GM12878 (cell line): ENCODE data around the gene BTBD6. TPM values are rescaled to one million over a fixed set of nuclear protein-coding genes. Genes with fewer than 3 reads are reported as not detected.

ENCODE experiments used
- ATAC-seq: fragments of 200-7000 bp; cut with Tn5 transposase; 3 replicates; pipeline ENCODE4 v1.9.1; 2020; ENCODE audit warnings: mild to moderate bottlenecking, moderate library complexity
- BruUV-seq: library from RNA; stranded (reverse); fragments of 400-500 nt; replicated peaks from 2 replicates; lab custom pipeline; 2021; lab: Mats Ljungman, UMichigan
- CTCF ChIA-PET: fragments of 300-600 bp; sonication (Branson Sonifier 250); formaldehyde crosslinking; extraction: SDS; loops from one replicate; lab custom pipeline; 2021; ENCODE audit warnings: inconsistent platforms; lab: Yijun Ruan, JAX
- POLR2A ChIA-PET: fragments of 350-600 bp; formaldehyde crosslinking; extraction: SDS; loops from one replicate; lab custom pipeline; 2021; ENCODE audit warnings: inconsistent platforms; lab: Charles Lee
- RAD21 ChIA-PET: fragments of 300-600 bp; sonication (Branson Sonifier 250); formaldehyde crosslinking; loops from one replicate; lab custom pipeline; 2023; ENCODE audit warnings: antibody characterized with exemption; ENCODE audit not compliant: unreplicated experiment; lab: Charles Lee
- SMC1A ChIA-PET: fragments of 300-600 bp; sonication (Branson Sonifier 250); formaldehyde crosslinking; loops from one replicate; lab custom pipeline; 2023; ENCODE audit not compliant: unreplicated experiment, uncharacterized antibody; lab: Charles Lee
- DNase-seq: peaks from one replicate; pipeline ENCODE4 v3.0.0-alpha.2; 2011; ENCODE audit warnings: low read depth, low spot score
- FAIRE-seq: peaks from 3 replicates; lab custom pipeline; 2011; peaks lifted over from hg19 to GRCh38; lab: Jason Lieb, UNC
- H2AFZ ChIP-seq: 2 replicates; pipeline ENCODE4 v1.6.0; 2011; ENCODE audit warnings: low read depth, low read length, control low read depth; ENCODE audit not compliant: control insufficient read depth
- H3K27ac ChIP-seq: 2 replicates; pipeline ENCODE4 v1.5.1; 2011; ENCODE audit warnings: control low read depth; ENCODE audit not compliant: control insufficient read depth, insufficient read depth
- H3K27me3 ChIP-seq, 2 experiments: replicated peaks in 1 of 2; 2 replicates each; pipeline versions ENCODE4 v1.6.0 to v1.6.1; 2011; ENCODE audit warnings: low read length in 1 of 2; ENCODE audit not compliant: control insufficient read depth in 2 of 2, insufficient read depth in 2 of 2
- H3K36me3 ChIP-seq, 2 experiments: 2 replicates each; pipeline ENCODE4 v1.5.1; 2011; ENCODE audit warnings: low read length in 1 of 2; ENCODE audit not compliant: control insufficient read depth in 2 of 2, insufficient read depth in 2 of 2
- H3K4me1 ChIP-seq: 2 replicates; pipeline ENCODE4 v1.6.1; 2011; ENCODE audit warnings: mild to moderate bottlenecking, low read length, moderate library complexity, mixed read lengths; ENCODE audit not compliant: control insufficient read depth, insufficient read depth
- H3K4me2 ChIP-seq: 2 replicates; pipeline ENCODE4 v1.6.0; 2011; ENCODE audit warnings: control low read depth; ENCODE audit not compliant: control insufficient read depth, insufficient read depth
- H3K4me3 ChIP-seq: fragments of 200-600 bp; sonication (generic); 2 replicates; pipeline ENCODE4 v1.5.1; 2016
- H3K79me2 ChIP-seq: 2 replicates; pipeline ENCODE4 v1.6.0; 2011; ENCODE audit warnings: low read length; ENCODE audit not compliant: control insufficient read depth, insufficient read depth
- H3K9ac ChIP-seq: 2 replicates; pipeline ENCODE4 v1.8.0; 2011; ENCODE audit warnings: low read length, control low read depth, mixed read lengths; ENCODE audit not compliant: control insufficient read depth, insufficient read depth
- H3K9me3 ChIP-seq: replicated peaks from 3 replicates; pipeline ENCODE4 v1.5.1; 2011; ENCODE audit warnings: mild to moderate bottlenecking, low read length; ENCODE audit not compliant: control insufficient read depth, insufficient read depth
- H4K20me1 ChIP-seq: 2 replicates; pipeline ENCODE4 v1.6.0; 2011; ENCODE audit not compliant: control insufficient read depth, insufficient read depth
- ATF2 ChIP-seq: IDR thresholded peaks from 2 replicates; pipeline ENCODE4 v1.6.1; 2012; ENCODE audit warnings: low read length, inconsistent platforms
- ATF3 ChIP-seq: IDR thresholded peaks from 2 replicates; pipeline ENCODE4 v1.6.1; 2011; ENCODE audit warnings: low read depth, mild to moderate bottlenecking, low read length, moderate library complexity, borderline replicate concordance; ENCODE audit errors: extremely low read depth
- ATF7 ChIP-seq: fragments of 450-650 bp; IDR thresholded peaks from 2 replicates; pipeline ENCODE4 v1.6.1; 2016; ENCODE audit warnings: low read depth, mild to moderate bottlenecking
- KDM1A ChIP-seq: fragments of 200-600 bp; sonication (generic); IDR thresholded peaks from 2 replicates; pipeline ENCODE4 v1.6.1; 2016; ENCODE audit warnings: borderline replicate concordance
- MEF2B ChIP-seq: fragments of 450-650 bp; IDR thresholded peaks from 2 replicates; pipeline ENCODE4 v1.6.1; 2018; ENCODE audit warnings: mild to moderate bottlenecking, moderate library complexity; ENCODE audit not compliant: partially characterized antibody, poor library complexity, severe bottlenecking
- NBN ChIP-seq: fragments of 450-650 bp; IDR thresholded peaks from 2 replicates; pipeline ENCODE4 v1.6.1; 2016
- NFYB ChIP-seq: IDR thresholded peaks from 2 replicates; pipeline ENCODE4 v1.6.1; 2011; ENCODE audit warnings: low read depth, mild to moderate bottlenecking, low read length, improper control_type of control experiment, moderate library complexity; ENCODE audit not compliant: insufficient read depth
- NR2C1 ChIP-seq: fragments of 450-650 bp; IDR thresholded peaks from 2 replicates; pipeline ENCODE4 v1.6.1; 2017; ENCODE audit warnings: antibody characterized with exemption, mild to moderate bottlenecking, moderate library complexity
- PAX5 ChIP-seq: IDR thresholded peaks from 2 replicates; pipeline ENCODE4 v1.6.1; 2011; ENCODE audit warnings: low read depth, low read length, borderline replicate concordance
- RB1 ChIP-seq: fragments of 450-650 bp; formaldehyde crosslinking; IDR thresholded peaks from 2 replicates; pipeline ENCODE4 v1.6.1; 2017; ENCODE audit warnings: mild to moderate bottlenecking, borderline replicate concordance
- SUPT20H ChIP-seq: IDR thresholded peaks from 2 replicates; pipeline ENCODE4 v1.6.1; 2011; ENCODE audit warnings: low read depth, mild to moderate bottlenecking, low read length, moderate library complexity, borderline replicate concordance; ENCODE audit not compliant: control insufficient read depth
- ZNF207 ChIP-seq: fragments of 450-650 bp; IDR thresholded peaks from 2 replicates; pipeline ENCODE4 v1.6.1; 2014; ENCODE audit warnings: antibody characterized with exemption, mild to moderate bottlenecking, borderline replicate concordance
- ZNF24 ChIP-seq: fragments of 450-650 bp; IDR thresholded peaks from 2 replicates; pipeline ENCODE4 v1.6.1; 2017; ENCODE audit warnings: antibody characterized with exemption, mild to moderate bottlenecking
- WGBS: methylation state at CpG from one replicate; pipeline ENCODE4 v1.1.6; 2016; ENCODE audit warnings: low lambda C conversion rate; ENCODE audit not compliant: insufficient replicate concordance, insufficient coverage; ENCODE audit errors: missing lambda C conversion rate; 5-methylcytosine and 5-hydroxymethylcytosine counted together
- in situ Hi-C: fragments of 300-500 bp; cut with MboI; formaldehyde crosslinking; loops from 9 replicates; pipeline ENCODE4 v1.14.3; 2018; ENCODE audit warnings: mixed read lengths
- intact Hi-C: fragments of 100-400 bp; cut with micrococcal nuclease; formaldehyde crosslinking; loops from one replicate; pipeline ENCODE4 v1.14.2; 2022; ENCODE audit not compliant: unreplicated experiment
- polyA plus RNA-seq, 11 experiments: library from polyadenylated mRNA; depleted of rRNA in 4 of 11; unstranded in 6 of 11; stranded (reverse) in 5 of 11; fragments of >200 nt; fragmentation: Nextera tagmentation in 4 of 11; fragmentation: Illumina TruSeq in 1 of 11; extraction: Ambion mirVana in 4 of 11; extraction: Trizol in 1 of 11; gene quantifications; 1 replicate in 1 of 11; 2 replicates in 10 of 11; pipeline versions ENCODE4 v1.2.1 to v1.2.3, GENCODE V29; 2011 to 2016; ENCODE audit warnings: inconsistent platforms in 2 of 11, missing spikeins in 2 of 11, low read depth in 1 of 11
- total RNA-seq, 4 experiments: library from RNA; depleted of rRNA in 3 of 4; stranded (reverse); fragments of >200 nt in 3 of 4; fragmentation: Illumina TruSeq in 1 of 4; extraction: Trizol in 1 of 4; gene quantifications; 2 replicates each; pipeline versions ENCODE4 v1.2.1 to v1.2.3, GENCODE V29; 2013 to 2021

Gene BTBD6
- total and polyA plus RNA-seq, 10 of the 15 experiments (the other 5 are each of a cell fraction or from before 2014, with no cell fraction given): 1.4 to 36.5 (median 15.8) TPM

GRCh38 chr14:105241641-105242040, 6.7 kb upstream of the BTBD6 start:
- intact Hi-C loops (no loop called here), in situ Hi-C loops (no loop called here)
- RAD21 ChIA-PET: no interaction called here
- Histone ChIP-seq H4K20me1 (no peaks in the 10 kb centered on the region), H3K4me3 (no peak overlapping the region), H2AFZ (no peak overlapping the region), H3K27ac (no peak overlapping the region), H3K4me1 (no peaks in the 10 kb centered on the region), H3K9me3 (no peaks in the 10 kb centered on the region; the same call in 2 of the 3 replicates), H3K36me3 (peaks cover 5% of the 10 kb centered on the region in 2 experiments; a peak in 3 of 4 replicates), H3K4me2 (no peak overlapping the region), H3K27me3 (no peaks in the 10 kb centered on the region), H3K79me2 (no peaks in the 10 kb centered on the region), H3K9ac (no peak overlapping the region)
- FAIRE-seq (no peak), DNase-seq (no peak), ATAC-seq (no peak)
- POLR2A ChIA-PET: no interaction called here
- no TSS peak for BruUV-seq
- SMC1A ChIA-PET: no interaction called here
- 98% methylated on average over 17 of the region's 19 CpGs for WGBS
- TF ChIP-seq ZNF207 (no peak), NBN (no peak), ATF2 (no peak)
- CTCF ChIA-PET: no interaction called here

GRCh38 chr14:105244334-105244733, 4.0 kb upstream of the BTBD6 start:
- no peak overlapping the region for H3K27ac ChIP-seq
- no peaks in the 10 kb centered on the region for H3K27me3 ChIP-seq
- in situ Hi-C loops (no loop called here), intact Hi-C loops (no loop called here)
- H4K20me1 ChIP-seq: no peaks in the 10 kb centered on the region
- RAD21 ChIA-PET: no interaction called here
- H3K4me3 ChIP-seq: no peak overlapping the region
- H3K9me3 ChIP-seq: no peaks in the 10 kb centered on the region; the same call in 2 of the 3 replicates
- WGBS: 96% methylated on average over 10 of the region's 10 CpGs
- TSS peak; percentile 24 for BruUV-seq
- CTCF ChIA-PET: no interaction called here
- POLR2A ChIA-PET: no interaction called here
- no peak for DNase-seq
- peaks cover 8% of the 10 kb centered on the region for H3K4me1 ChIP-seq
- H3K79me2 ChIP-seq: peaks cover 6% of the 10 kb centered on the region; the same call in 1 of the 2 replicates
- TF ChIP-seq ATF7: no peak
- no peak for TF ChIP-seq SUPT20H
- TF ChIP-seq NFYB: no peak
- TF ChIP-seq PAX5: no peak
- no peak for TF ChIP-seq KDM1A
- no peak for TF ChIP-seq NR2C1
- no peak for TF ChIP-seq ATF3
- TF ChIP-seq ZNF24: no peak
- no peak for TF ChIP-seq RB1
- TF ChIP-seq MEF2B: no peak
- SMC1A ChIA-PET: no interaction called here
- no peak for ATAC-seq
- FAIRE-seq: no peak
- H3K4me2 ChIP-seq: no peak overlapping the region
- no peak overlapping the region for H3K9ac ChIP-seq
- H2AFZ ChIP-seq: no peak overlapping the region
- peaks cover 5% of the 10 kb centered on the region in 2 experiments; a peak in 3 of 4 replicates for H3K36me3 ChIP-seq
